GM18520 (cell line): ENCODE data around the gene LCE1A.

Experiments used
- ATAC-seq: cut with Tn5 transposase; IDR thresholded peaks from one replicate; pipeline ENCODE4 v1.9.1; 2021; ENCODE audit not compliant: unreplicated experiment

The LCE1A gene

GRCh38 chr1:152869808-152870419 lies 42.6 kb downstream of the LCE1A start:
- no peak for ATAC-seq

- ATAC-seq: no peak
Observed at GRCh38 chr1:152870831-152871730, 43.8 kb downstream of the LCE1A start.

- no peak for ATAC-seq
Observed at GRCh38 chr1:152871731-152872126, 44.5 kb downstream of the LCE1A start.

- no peak for ATAC-seq
Observed at GRCh38 chr1:152873495-152873894, 46.2 kb downstream of the LCE1A start.

GRCh38 chr1:152876827-152877226 lies 49.6 kb downstream of the LCE1A start:
- no peak for ATAC-seq
